H1 (cell line): ENCODE measurements around the gene TPSD1. TPM values are rescaled to one million over a fixed set of nuclear protein-coding genes. Genes with fewer than 3 reads are reported as not detected.
A peak's percentile ranks its signal among the peaks of the same experiment; 100 is the strongest.

Experiments used
- CTCF ChIA-PET: fragments of 300-600 bp; sonication (Branson Sonifier 250); formaldehyde crosslinking; loops from one replicate; lab custom pipeline; 2021; ENCODE audit not compliant: partially characterized antibody; lab: Charles Lee
- POLR2A ChIA-PET: fragments of 300-600 bp; sonication (Branson Sonifier 250); formaldehyde crosslinking; loops from one replicate; lab custom pipeline; 2021; ENCODE audit warnings: inconsistent platforms; ENCODE audit not compliant: partially characterized antibody; lab: Charles Lee
- DNase-seq, 2 experiments: peaks; one replicate each; pipeline versions ENCODE4 v3.0.0 to v3.0.0-alpha.2; 2010 to 2022; ENCODE audit warnings: low spot score in 2 of 2, low read depth in 1 of 2, mixed read lengths in 1 of 2
- FAIRE-seq: peaks from 2 replicates; lab custom pipeline; 2011; peaks lifted over from hg19 to GRCh38; lab: Jason Lieb, UNC
- H2AFZ ChIP-seq: 2 replicates; pipeline ENCODE4 v1.8.1; 2012; ENCODE audit warnings: low read length, inconsistent platforms
- H2AK5ac ChIP-seq: 2 replicates; pipeline ENCODE4 v1.6.1; 2013; ENCODE audit warnings: low read depth, low read length
- H2BK120ac ChIP-seq: replicated peaks from 2 replicates; pipeline ENCODE3; 2013; ENCODE audit warnings: low read depth, low read length, inconsistent platforms
- H2BK12ac ChIP-seq: 2 replicates; pipeline ENCODE4 v1.6.1; 2013; ENCODE audit warnings: low read depth, low read length
- H2BK15ac ChIP-seq: 2 replicates; pipeline ENCODE4 v1.6.1; 2013; ENCODE audit warnings: low read length
- H2BK20ac ChIP-seq: 2 replicates; pipeline ENCODE4 v1.6.1; 2013; ENCODE audit warnings: low read length
- H2BK5ac ChIP-seq: 2 replicates; pipeline ENCODE4 v1.6.1; 2013; ENCODE audit warnings: low read depth, low read length
- H3K14ac ChIP-seq: 2 replicates; pipeline ENCODE4 v1.6.1; 2013; ENCODE audit warnings: inconsistent platforms; ENCODE audit not compliant: insufficient read length
- H3K18ac ChIP-seq: 2 replicates; pipeline ENCODE4 v1.6.1; 2013; ENCODE audit warnings: low read length; ENCODE audit errors: extremely low read depth
- H3K23ac ChIP-seq: 2 replicates; pipeline ENCODE4 v1.6.1; 2013; ENCODE audit warnings: inconsistent platforms; ENCODE audit not compliant: insufficient read length
- H3K23me2 ChIP-seq: 2 replicates; pipeline ENCODE4 v1.6.1; 2013; ENCODE audit warnings: low read depth, low read length
- H3K27ac ChIP-seq: 2 replicates; pipeline ENCODE4 v1.6.1; 2011; ENCODE audit warnings: low read depth, low read length, inconsistent platforms
- H3K27me3 ChIP-seq, 4 experiments: replicated peaks in 1 of 4; 1 replicate in 1 of 4; 2 replicates in 3 of 4; pipeline versions ENCODE4 v1.6.1 to v1.8.1; 2011 to 2013; ENCODE audit warnings: low read length in 3 of 4, mild to moderate bottlenecking in 3 of 4, inconsistent platforms in 2 of 4, mixed read lengths in 2 of 4, moderate library complexity in 1 of 4; ENCODE audit not compliant: control insufficient read depth in 3 of 4, insufficient read depth in 3 of 4; ENCODE audit errors: extremely low read depth in 1 of 4
- H3K36me3 ChIP-seq, 4 experiments: 2 replicates each; pipeline versions ENCODE4 v1.6.1 to v1.8.1; 2011 to 2013; ENCODE audit warnings: mild to moderate bottlenecking in 4 of 4, low read length in 3 of 4, moderate library complexity in 2 of 4, control low read depth in 1 of 4, inconsistent platforms in 1 of 4; ENCODE audit not compliant: insufficient read depth in 4 of 4, control insufficient read depth in 2 of 4
- H3K4ac ChIP-seq: replicated peaks from 2 replicates; pipeline ENCODE3; 2013; ENCODE audit warnings: low read length, low read depth, mixed read lengths, inconsistent platforms; ENCODE audit not compliant: insufficient read length
- H3K4me1 ChIP-seq, 4 experiments: replicated peaks in 1 of 4; 1 replicate in 1 of 4; 2 replicates in 3 of 4; pipeline versions ENCODE4 v1.6.1 to v1.8.1; 2011 to 2013; ENCODE audit warnings: low read length in 3 of 4, inconsistent platforms in 2 of 4, mixed read lengths in 1 of 4; ENCODE audit not compliant: insufficient read depth in 4 of 4, control insufficient read depth in 3 of 4
- H3K4me2 ChIP-seq, 2 experiments: 2 replicates each; pipeline versions ENCODE4 v1.6.1 to v1.8.1; 2011 to 2013; ENCODE audit warnings: low read depth in 2 of 2, low read length in 2 of 2, control low read depth in 1 of 2, inconsistent platforms in 1 of 2, mild to moderate bottlenecking in 1 of 2; ENCODE audit not compliant: insufficient read depth in 1 of 2
- H3K4me3 ChIP-seq, 4 experiments: fragments of 200-600, 300-600 bp in 1 of 4; sonication (generic), shearing (Covaris generic), sonication (Bioruptor Twin) in 1 of 4; 2 replicates each; pipeline versions ENCODE4 v1.5.1 to v1.8.1; 2011 to 2016; ENCODE audit warnings: low read length in 4 of 4, low read depth in 3 of 4, control low read depth in 2 of 4, inconsistent platforms in 2 of 4, mild to moderate bottlenecking in 2 of 4, mixed read lengths in 1 of 4, moderate library complexity in 1 of 4; ENCODE audit not compliant: insufficient read depth in 2 of 4; ENCODE audit errors: extremely low read depth in 1 of 4
- H3K56ac ChIP-seq: replicated peaks from 2 replicates; pipeline ENCODE3; 2013; ENCODE audit warnings: low read depth, mild to moderate bottlenecking, mixed read lengths, low read length, inconsistent platforms; ENCODE audit not compliant: insufficient read length
- H3K79me1 ChIP-seq: 2 replicates; pipeline ENCODE4 v1.6.1; 2013; ENCODE audit warnings: low read depth, low read length, control low read depth
- H3K79me2 ChIP-seq, 2 experiments: 2 replicates each; pipeline versions ENCODE4 v1.6.1 to v1.8.1; 2012 to 2013; ENCODE audit warnings: low read length in 2 of 2, mild to moderate bottlenecking in 2 of 2, inconsistent platforms in 1 of 2; ENCODE audit not compliant: insufficient read depth in 2 of 2, control insufficient read depth in 1 of 2
- H3K9ac ChIP-seq, 4 experiments: replicated peaks in 1 of 4; 1 replicate in 1 of 4; 2 replicates in 3 of 4; pipeline versions ENCODE4 v1.6.1 to v1.8.1; 2011 to 2013; ENCODE audit warnings: low read depth in 3 of 4, low read length in 3 of 4, control low read depth in 2 of 4, mild to moderate bottlenecking in 2 of 4, moderate library complexity in 2 of 4, inconsistent platforms in 1 of 4; ENCODE audit errors: extremely low read depth in 1 of 4
- H3K9me3 ChIP-seq, 2 experiments: 2 replicates each; pipeline versions ENCODE4 v1.6.1 to v1.8.1; 2012 to 2013; ENCODE audit warnings: mild to moderate bottlenecking in 2 of 2, moderate library complexity in 2 of 2, control low read depth in 1 of 2, inconsistent platforms in 1 of 2, low read depth in 1 of 2, low read length in 1 of 2, mixed read lengths in 1 of 2; ENCODE audit not compliant: insufficient read depth in 2 of 2
- H4K20me1 ChIP-seq, 2 experiments: replicated peaks in 1 of 2; 2 replicates each; pipeline versions ENCODE3 to v1.8.1; 2011 to 2013; ENCODE audit warnings: inconsistent platforms in 2 of 2, low read length in 2 of 2, mild to moderate bottlenecking in 1 of 2; ENCODE audit not compliant: insufficient read depth in 2 of 2, control insufficient read depth in 1 of 2
- H4K5ac ChIP-seq: 2 replicates; pipeline ENCODE4 v1.6.1; 2013; ENCODE audit warnings: low read length, low read depth, mixed read lengths, inconsistent platforms; ENCODE audit not compliant: insufficient read length
- H4K8ac ChIP-seq: 2 replicates; pipeline ENCODE4 v1.8.0; 2013; ENCODE audit warnings: mild to moderate bottlenecking, moderate library complexity, low read length, inconsistent platforms; ENCODE audit not compliant: insufficient read depth; ENCODE audit errors: extremely low read depth
- H4K91ac ChIP-seq: replicated peaks from 2 replicates; pipeline ENCODE3; 2013; ENCODE audit warnings: low read length, mixed read lengths, inconsistent platforms; ENCODE audit not compliant: insufficient read length
- ASH2L ChIP-seq: fragments of 200-600, 300-600 bp; sonication (generic); IDR thresholded peaks from one replicate; pipeline ENCODE4 v1.7.1; 2017; ENCODE audit warnings: low read length
- FOSL1 ChIP-seq: IDR thresholded peaks from 2 replicates; pipeline ENCODE4 v1.6.1; 2011; ENCODE audit warnings: mild to moderate bottlenecking, low read depth, low read length, moderate library complexity; ENCODE audit not compliant: insufficient read depth
- HDAC2 ChIP-seq, 2 experiments: fragments of 300-600 bp in 1 of 2; sonication (generic) in 1 of 2; IDR thresholded peaks; 2 replicates each; pipeline ENCODE4 v1.6.1; 2011 to 2012; ENCODE audit warnings: low read depth in 2 of 2, low read length in 2 of 2, mild to moderate bottlenecking in 2 of 2, moderate library complexity in 2 of 2, borderline replicate concordance in 1 of 2, inconsistent platforms in 1 of 2
- HDAC6 ChIP-seq: IDR thresholded peaks from one replicate; pipeline ENCODE4 v1.7.1; 2012; ENCODE audit warnings: low read depth, mild to moderate bottlenecking, inconsistent platforms, low read length, moderate library complexity
- POLR2AphosphoS5 ChIP-seq: IDR thresholded peaks from 2 replicates; pipeline ENCODE4 v1.6.1; 2011; ENCODE audit warnings: low read depth, low read length
- TBP ChIP-seq: IDR thresholded peaks from 2 replicates; pipeline ENCODE4 v1.6.1; 2011; ENCODE audit warnings: low read depth, low read length, improper control_type of control experiment
- WGBS, 2 experiments: shearing (Covaris generic) in 1 of 2; methylation state at CpG; one replicate each; pipeline versions ENCODE4 v1.1.6 to v1.1.7; 2013 to 2015; ENCODE audit warnings: low lambda C conversion rate in 2 of 2, mixed read lengths in 2 of 2, inconsistent platforms in 1 of 2, low coverage in 1 of 2, missing lambda C conversion rate in 1 of 2; ENCODE audit not compliant: insufficient replicate concordance in 2 of 2, insufficient coverage in 1 of 2, insufficient read length in 1 of 2; ENCODE audit errors: extremely low coverage in 1 of 2, missing lambda C conversion rate in 1 of 2; 5-methylcytosine and 5-hydroxymethylcytosine counted together
- polyA plus RNA-seq, 7 experiments: library from polyadenylated mRNA; depleted of rRNA in 3 of 7; stranded (reverse) in 5 of 7; unstranded in 2 of 7; fragments of >200 nt in 5 of 7; fragments of 200-250 nt in 2 of 7; gene quantifications; 1 replicate in 5 of 7; 2 replicates in 1 of 7; 4 replicates in 1 of 7; pipeline versions ENCODE4 v1.2.1 to v1.2.3, GENCODE V29; 2011 to 2013; ENCODE audit warnings: missing spikeins in 2 of 7, mixed read lengths in 2 of 7
- total RNA-seq: library from RNA; stranded (reverse); fragmentation: NEBNext Ultra II Directional; extraction: Animal tissue kit (Norgen Biotek cat#: 25700); gene quantifications from 2 replicates; pipeline ENCODE4 v1.2.1, GENCODE V29; 2021
- TF ChIP-seq, protein P1 (sequence below): IDR thresholded peaks from 2 replicates; pipeline ENCODE4 v1.6.1; 2012; ENCODE audit warnings: inconsistent platforms
- TF ChIP-seq, protein P2 (sequence below): IDR thresholded peaks from 2 replicates; pipeline ENCODE4 v1.6.1; 2012; ENCODE audit warnings: inconsistent platforms

TPSD1 gene
- total and polyA plus RNA-seq, 2 of the 8 experiments (the other 6 are each of a cell fraction or from before 2014, with no cell fraction given), result 0.26 TPM; not detected in 1

DNA sequence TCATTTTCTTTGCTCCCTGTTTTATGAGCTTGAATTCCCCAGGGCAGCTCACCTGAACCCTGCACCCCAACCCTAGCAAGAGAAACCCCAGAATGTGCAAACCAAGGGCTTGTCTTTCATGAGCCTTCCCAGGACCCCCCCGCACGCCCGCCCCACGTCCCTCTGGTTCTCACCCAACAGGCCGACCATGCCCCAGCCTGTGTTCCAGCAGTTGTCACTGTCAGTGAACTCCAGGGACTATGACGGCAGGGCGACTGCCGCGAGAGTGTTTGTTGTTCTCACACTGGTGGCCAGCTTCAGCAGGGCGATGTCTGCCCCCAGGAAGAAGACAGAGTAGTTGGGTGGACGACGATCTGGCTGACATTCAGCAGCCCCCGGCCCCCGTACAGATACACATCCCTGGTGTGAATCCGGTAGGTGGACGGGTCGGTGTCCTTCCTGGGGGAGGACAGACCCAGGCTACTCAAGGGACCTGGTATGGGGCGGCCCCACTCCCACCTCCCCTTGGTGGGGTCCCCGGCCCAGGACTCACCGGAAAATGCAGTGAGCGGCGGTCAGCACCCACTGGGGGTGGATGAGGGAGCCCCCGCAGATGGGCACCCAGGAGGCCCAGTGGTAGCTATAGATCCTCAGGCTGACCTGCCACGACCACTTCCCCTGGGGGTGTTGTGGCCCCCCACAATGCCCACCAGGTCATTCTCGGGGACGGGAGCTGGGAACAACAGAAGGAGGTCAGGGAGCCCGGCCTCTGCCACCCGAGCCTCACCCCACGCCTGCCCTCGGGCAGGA is 20.1 kb downstream of the TPSD1 start:
- H2AK5ac ChIP-seq, result no peak overlapping the region
- H3K14ac ChIP-seq, result no peak overlapping the region
- CTCF ChIA-PET, result interaction anchor here (0.7 to 1.7 kb wide), 2 partner anchors 8 to 10 kb away, joined by 3 to 5 read pairs; no protein-coding TSS in a partner anchor
- H3K23me2 ChIP-seq, result peaks cover 3% of the 10 kb centered on the region; the same call in 1 of the 2 replicates
- H3K56ac ChIP-seq, result no peak overlapping the region
- H4K20me1 ChIP-seq, result peaks cover 0 to 2% of the 10 kb centered on the region in 2 experiments
- DNase-seq (no peak), FAIRE-seq (no peak)
- peak overlapping the region; percentile 68; the same call in 1 of the 2 replicates for H4K8ac ChIP-seq
- POLR2A ChIA-PET, result interaction anchor here (1.0 to 1.5 kb wide), 4 partner anchors 10 to 42 kb away, joined by 3 read pairs; partner anchors contain the start of gene UBE2I
- no peak overlapping the region for H3K23ac ChIP-seq
- peaks cover 0 to 11% (median 6%) of the 10 kb centered on the region in 4 experiments; a peak in 6 of 7 replicates for H3K4me1 ChIP-seq
- H4K5ac ChIP-seq, result no peak overlapping the region
- H2BK12ac ChIP-seq, result no peak overlapping the region
- no peak for TF ChIP-seq FOSL1
- TF ChIP-seq TBP, result no peak
- no peak for TF ChIP-seq HDAC6
- TF ChIP-seq, protein P1, sequence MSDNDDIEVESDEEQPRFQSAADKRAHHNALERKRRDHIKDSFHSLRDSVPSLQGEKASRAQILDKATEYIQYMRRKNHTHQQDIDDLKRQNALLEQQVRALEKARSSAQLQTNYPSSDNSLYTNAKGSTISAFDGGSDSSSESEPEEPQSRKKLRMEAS, result no peak
- TF ChIP-seq POLR2AphosphoS5, result no peak
- TF ChIP-seq, protein P2, sequence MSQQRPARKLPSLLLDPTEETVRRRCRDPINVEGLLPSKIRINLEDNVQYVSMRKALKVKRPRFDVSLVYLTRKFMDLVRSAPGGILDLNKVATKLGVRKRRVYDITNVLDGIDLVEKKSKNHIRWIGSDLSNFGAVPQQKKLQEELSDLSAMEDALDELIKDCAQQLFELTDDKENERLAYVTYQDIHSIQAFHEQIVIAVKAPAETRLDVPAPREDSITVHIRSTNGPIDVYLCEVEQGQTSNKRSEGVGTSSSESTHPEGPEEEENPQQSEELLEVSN, result no peak
- no peak for TF ChIP-seq HDAC2 (IDR thresholded peaks at IDR 0.05; ENCODE audit: borderline replicate concordance in 1 of 2, low read depth in 2 of 2, low read length in 2 of 2)
- TF ChIP-seq ASH2L, result no peak
- H2BK15ac ChIP-seq, result no peak overlapping the region
- H3K18ac ChIP-seq, result no peak overlapping the region; the same call in 1 of the 2 replicates
- no peak overlapping the region for H3K9ac ChIP-seq
- H3K79me2 ChIP-seq, result no peaks in the 10 kb centered on the region
- H2BK5ac ChIP-seq, result no peak overlapping the region
- no peaks in the 10 kb centered on the region for H3K27me3 ChIP-seq
- no peaks in the 10 kb centered on the region for H3K36me3 ChIP-seq
- H3K27ac ChIP-seq, result no peak overlapping the region
- no peak overlapping the region for H2BK120ac ChIP-seq
- no peak overlapping the region for H2AFZ ChIP-seq
- no peak overlapping the region for H3K4me3 ChIP-seq
- no peak overlapping the region for H3K4ac ChIP-seq
- no peak overlapping the region for H4K91ac ChIP-seq
- 93% methylated on average over 24 of the region's 30 CpGs; no CpG with 5 or more reads in 1 of the 2 experiments for WGBS, 2 experiments
- no peak overlapping the region for H3K4me2 ChIP-seq
- no peaks in the 10 kb centered on the region for H3K79me1 ChIP-seq
- no peaks in the 10 kb centered on the region for H3K9me3 ChIP-seq
- H2BK20ac ChIP-seq, result no peak overlapping the region; the same call in 1 of the 2 replicates
